ENCODE measurements around the gene SERINC2.

SERINC2 gene

DNA sequence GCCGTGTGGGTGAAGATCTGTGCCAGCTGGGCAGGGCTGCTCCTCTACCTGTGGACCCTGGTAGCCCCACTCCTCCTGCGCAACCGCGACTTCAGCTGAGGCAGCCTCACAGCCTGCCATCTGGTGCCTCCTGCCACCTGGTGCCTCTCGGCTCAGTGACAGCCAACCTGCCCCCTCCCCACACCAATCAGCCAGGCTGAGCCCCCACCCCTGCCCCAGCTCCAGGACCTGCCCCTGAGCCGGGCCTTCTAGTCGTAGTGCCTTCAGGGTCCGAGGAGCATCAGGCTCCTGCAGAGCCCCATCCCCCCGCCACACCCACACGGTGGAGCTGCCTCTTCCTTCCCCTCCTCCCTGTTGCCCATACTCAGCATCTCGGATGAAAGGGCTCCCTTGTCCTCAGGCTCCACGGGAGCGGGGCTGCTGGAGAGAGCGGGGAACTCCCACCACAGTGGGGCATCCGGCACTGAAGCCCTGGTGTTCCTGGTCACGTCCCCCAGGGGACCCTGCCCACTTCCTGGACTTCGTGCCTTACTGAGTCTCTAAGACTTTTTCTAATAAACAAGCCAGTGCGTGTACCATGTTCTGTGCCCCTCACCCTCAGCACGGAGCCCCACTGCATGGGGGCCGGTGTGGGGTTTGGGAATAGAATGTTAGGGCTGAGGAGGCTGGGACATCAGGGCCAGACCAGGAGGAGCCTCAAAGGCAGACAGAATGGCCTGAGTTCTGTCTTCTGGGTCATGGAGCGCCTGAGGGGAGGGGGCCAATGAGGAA lies 21.3 kb downstream of the SERINC2 start:
- H3K4me3 ChIP-seq (ENCODE audit: low read length), result no peak overlapping the region
- DNase-seq (ENCODE audit: low read depth), result no peak
- TF ChIP-seq, protein P1, sequence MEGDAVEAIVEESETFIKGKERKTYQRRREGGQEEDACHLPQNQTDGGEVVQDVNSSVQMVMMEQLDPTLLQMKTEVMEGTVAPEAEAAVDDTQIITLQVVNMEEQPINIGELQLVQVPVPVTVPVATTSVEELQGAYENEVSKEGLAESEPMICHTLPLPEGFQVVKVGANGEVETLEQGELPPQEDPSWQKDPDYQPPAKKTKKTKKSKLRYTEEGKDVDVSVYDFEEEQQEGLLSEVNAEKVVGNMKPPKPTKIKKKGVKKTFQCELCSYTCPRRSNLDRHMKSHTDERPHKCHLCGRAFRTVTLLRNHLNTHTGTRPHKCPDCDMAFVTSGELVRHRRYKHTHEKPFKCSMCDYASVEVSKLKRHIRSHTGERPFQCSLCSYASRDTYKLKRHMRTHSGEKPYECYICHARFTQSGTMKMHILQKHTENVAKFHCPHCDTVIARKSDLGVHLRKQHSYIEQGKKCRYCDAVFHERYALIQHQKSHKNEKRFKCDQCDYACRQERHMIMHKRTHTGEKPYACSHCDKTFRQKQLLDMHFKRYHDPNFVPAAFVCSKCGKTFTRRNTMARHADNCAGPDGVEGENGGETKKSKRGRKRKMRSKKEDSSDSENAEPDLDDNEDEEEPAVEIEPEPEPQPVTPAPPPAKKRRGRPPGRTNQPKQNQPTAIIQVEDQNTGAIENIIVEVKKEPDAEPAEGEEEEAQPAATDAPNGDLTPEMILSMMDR (conservative IDR thresholded peaks at IDR 0.05; ENCODE audit: low read length), result no peak

DNA sequence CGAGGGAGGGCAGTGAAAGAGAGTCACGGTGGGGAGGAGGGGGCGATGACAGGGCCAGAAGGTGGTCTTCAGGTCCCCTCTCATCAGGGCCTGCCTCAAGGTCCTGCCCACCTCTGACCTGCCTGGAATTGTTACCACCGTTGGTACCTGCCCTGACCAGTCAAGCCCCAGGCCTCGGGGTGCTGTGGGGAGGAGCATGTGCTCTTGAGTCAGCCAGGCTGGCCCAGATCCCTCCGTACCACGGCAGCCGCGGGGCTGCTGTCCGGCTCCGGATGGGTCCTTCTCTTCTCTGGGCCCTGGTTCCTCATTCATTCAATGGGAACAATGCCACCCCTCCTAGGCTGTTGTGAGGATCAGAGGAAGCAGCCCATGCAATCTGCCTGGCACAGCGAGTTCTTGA lies 22.0 kb downstream of the SERINC2 start:
- TF ChIP-seq, protein P1 (conservative IDR thresholded peaks at IDR 0.05; ENCODE audit: low read length), result no peak
- DNase-seq (ENCODE audit: low read depth), result no peak
- no peak overlapping the region for H3K4me3 ChIP-seq (ENCODE audit: low read length)

DNA sequence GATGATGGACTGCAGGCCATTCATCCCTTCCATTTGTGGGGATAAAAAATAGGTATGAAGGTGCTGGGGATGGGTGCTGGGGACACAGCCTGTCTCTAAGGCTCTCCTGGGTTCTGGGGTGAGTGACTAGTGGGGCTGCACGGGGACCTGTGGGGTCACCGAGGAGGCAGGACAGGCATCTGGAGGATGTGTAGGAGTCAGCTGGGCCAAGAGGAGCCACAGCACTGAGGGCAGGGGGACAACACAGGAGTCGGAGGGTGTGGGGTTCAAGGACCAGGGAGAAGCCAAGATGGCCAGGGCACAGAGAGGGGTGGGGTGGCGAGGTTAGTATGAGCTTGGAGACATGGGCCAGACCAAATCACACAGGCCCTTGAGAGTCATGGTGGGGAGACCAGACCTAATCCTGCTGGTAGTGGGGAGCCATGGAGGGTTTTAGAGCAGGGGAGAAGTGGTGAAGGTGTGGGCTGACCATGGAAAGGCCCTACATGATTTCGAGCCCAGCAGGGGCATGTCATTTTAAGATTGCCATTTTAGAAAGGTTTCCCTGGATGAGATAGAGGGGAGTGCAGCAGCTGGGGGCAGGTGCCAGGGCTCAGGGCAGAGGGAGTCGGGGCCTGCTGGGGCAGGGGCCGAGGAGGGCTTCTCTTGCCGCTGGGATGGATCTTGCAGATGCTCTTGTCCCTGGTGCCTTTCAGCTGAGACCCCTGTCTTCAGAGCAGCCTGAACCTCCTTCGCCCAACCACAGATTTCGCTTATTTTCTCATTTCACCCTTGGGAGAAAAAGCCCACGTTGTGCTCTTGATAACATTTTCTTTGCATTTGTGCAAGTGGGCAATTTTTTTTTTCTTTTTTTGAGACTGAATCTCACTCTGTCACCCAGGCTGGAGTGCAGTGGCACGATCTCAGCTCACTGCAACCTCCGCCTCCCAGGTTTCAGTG lies 22.7 kb downstream of the SERINC2 start:
- DNase-seq (ENCODE audit: low read depth), result no peak
- TF ChIP-seq, protein P1 (conservative IDR thresholded peaks at IDR 0.05; ENCODE audit: low read length), result no peak
- no peak overlapping the region for H3K4me3 ChIP-seq (ENCODE audit: low read length)

DNA sequence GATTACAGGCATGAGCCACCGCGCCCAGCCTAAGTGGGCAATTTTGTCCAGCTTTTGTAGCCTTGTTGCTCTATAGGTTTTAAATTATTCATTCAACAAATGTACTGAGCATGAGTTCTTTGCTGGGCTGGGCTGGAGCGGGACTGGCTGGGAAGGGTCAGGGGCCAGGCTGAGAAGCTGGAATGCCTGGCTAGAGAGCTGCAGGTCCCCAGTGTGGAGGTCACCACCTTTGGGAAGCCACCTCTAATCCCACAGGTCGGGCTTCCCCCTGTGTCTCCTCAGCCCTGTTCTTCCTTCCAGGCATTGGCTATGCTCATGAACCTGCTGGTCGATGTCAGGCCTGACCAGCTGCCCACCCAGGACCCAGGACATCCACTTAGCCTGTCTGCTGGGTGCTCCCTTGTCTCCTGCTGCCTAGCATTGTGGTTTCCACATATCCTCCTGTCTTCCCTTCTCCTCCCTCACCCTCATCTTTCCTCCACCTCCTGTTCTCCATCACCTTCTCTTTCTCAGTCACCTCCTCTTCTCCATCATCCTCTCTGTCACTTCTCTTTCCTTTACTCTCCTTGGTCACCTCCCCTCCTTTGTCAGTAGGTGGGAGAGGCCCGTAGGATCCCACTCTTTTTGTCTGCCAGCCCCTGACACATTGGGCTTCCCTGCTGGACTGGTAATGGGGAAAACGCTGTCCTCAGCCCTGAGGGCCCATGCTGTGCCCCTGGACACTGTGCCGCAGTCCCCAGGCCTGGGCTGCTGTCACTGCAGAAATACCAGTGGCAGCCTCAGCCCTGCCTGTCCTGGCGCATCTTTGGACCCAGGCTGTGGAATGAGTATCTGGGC lies 23.8 kb downstream of the SERINC2 start:
- TF ChIP-seq, protein P1 (conservative IDR thresholded peaks at IDR 0.05; ENCODE audit: low read length), result no peak
- no peak overlapping the region for H3K4me3 ChIP-seq (ENCODE audit: low read length)
- no peak for DNase-seq (ENCODE audit: low read depth)

DNA sequence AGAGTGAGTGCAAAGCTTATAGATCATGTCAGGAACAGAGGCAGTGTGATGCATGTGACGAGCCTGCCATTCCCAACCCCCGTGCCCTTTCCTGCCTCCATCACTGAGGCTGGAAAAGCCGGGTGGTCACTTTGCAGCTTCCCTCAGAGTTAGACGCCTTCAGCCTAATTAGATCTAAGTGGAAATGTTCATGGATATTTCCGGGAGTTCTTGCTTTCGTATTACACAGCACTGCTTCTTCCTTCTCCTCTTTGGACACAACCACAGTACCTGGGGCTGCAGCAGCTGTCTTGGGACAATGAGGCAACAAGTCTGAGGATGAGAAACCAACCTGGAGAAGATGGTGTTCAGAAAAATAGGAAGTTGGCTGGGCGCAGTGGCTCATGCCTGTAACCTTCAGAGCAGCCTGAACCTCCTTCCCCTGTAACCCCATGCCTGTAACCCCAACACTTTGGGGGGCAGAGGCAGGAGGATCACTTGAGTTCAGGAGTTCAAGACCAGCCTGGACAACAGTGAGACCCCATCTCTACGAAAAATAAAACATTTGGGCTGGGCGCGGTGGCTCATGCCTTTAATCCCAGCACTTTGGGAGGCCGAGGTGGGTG lies 24.5 kb downstream of the SERINC2 start:
- no peak for DNase-seq (ENCODE audit: low read depth)
- TF ChIP-seq, protein P1 (conservative IDR thresholded peaks at IDR 0.05; ENCODE audit: low read length), result no peak
- no peak overlapping the region for H3K4me3 ChIP-seq (ENCODE audit: low read length)

DNA sequence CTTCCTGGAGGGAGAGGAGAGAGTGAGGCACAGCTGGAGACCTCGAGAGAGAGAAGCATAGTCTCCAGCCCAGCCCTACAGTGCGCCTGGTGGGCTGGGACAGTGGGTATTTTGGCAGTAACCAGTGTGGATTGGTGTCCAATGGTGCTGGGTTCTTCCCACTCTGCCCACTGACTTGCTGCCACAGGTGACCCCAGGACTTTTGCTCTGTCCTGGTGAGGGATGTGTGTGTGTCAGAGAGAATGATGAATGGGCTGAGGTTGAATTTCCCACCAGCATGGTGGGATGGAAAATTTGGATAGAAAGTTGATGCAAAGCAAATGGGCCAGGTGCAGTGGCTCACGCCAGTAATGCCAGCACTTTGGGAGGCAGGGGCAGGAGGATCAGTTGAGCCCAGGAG lies 26.3 kb downstream of the SERINC2 start:
- no peak overlapping the region for H3K4me3 ChIP-seq (ENCODE audit: low read length)
- DNase-seq (ENCODE audit: low read depth), result no peak
- TF ChIP-seq, protein P1 (conservative IDR thresholded peaks at IDR 0.05; ENCODE audit: low read length), result no peak

Data from AG10803 (cell line).